Measurements from ENCODE around the gene GDNF.

Gene GDNF

DNA sequence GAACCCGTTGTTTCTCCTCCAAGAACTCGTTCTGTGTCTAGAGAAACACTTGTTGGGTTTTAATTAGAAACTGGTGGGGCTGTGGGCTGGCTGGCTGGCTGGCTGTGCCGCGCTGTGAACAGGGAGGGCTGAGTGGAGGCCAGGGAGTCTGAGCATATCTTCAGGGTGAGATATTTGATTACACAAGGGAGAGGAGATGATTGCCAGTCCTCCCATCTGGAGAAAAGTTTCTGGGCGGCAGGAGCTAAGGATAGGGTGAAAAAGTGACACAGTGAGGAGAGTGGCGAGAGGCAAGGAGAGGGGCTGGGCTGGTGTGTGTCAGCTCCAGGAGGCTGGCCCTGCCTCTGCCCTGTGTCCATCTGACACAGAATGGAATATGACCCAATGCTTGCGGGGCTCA is 63.0 kb downstream of the GDNF start:
- DNase-seq: no peak

GRCh38 chr5:37774912-37775483 is 64.8 kb downstream of the GDNF start:
- DNase-seq: no peak

- no peak for DNase-seq
These were observed 66.0 kb downstream of the GDNF start for GRCh38 chr5:37773809-37774208.

- no peak for DNase-seq
These were observed 67.6 kb downstream of the GDNF start for GRCh38 chr5:37772255-37772654.

DNA sequence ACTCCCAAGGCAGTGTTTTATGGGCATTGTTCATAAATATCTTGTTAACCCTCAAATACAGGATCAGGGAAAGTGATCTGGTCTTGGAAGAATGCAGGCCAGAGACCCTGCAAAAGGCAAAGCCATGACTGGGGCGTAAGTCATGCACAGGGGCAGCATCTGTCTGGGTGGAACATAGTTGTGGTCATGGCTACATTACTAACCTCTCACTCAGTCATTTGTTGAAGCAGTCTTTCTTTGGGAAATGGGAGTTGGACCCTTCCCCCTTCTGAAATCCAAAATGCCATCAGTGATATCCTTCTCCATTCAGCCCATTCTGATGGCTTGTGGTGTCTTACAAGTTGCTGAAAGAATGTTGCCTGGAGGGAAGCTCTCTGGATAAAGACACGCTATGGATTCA is 68.1 kb downstream of the GDNF start:
- no peak for DNase-seq

DNA sequence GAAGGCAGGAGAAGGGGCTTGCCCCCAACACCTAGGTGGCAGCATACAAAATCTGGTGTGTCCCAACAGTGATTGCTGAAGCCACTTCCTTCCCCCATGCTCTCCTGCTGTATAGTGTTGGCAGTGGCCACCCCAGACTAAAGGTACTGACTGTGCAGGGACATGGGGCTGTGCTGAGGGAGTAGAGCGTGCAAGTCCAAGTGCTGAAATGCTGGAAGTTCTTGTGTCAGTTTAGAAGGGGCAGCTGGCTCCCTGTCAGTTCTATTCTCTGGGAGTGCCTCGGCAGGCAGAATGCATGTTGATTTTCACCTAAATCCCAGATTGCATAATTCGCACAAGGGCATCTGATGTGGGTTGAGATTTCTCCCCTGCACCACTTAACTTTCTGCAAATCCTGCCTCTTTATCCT is 68.6 kb downstream of the GDNF start:
- no peak for DNase-seq

GRCh38 chr5:37770786-37771185 is 69.1 kb downstream of the GDNF start:
- no peak for DNase-seq

DNA sequence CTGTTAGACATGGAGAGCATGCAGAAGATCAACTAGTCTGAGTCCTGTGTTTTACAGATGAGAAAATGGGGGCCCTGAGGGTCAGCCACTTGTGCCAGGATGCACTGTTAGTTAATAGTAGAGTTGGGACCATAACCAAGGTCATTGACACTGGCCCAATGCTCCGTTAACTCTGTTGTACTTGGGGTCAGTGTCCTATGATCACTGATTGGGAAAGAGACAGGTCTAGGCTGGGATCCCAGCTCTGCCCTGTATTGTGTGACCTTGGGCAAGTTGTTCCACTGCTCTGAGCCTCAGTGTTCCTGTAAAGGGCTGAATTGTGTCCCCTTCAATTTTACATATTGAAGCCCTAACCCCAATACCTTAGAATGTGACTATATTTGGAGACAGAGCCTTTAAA is 70.0 kb downstream of the GDNF start:
- DNase-seq: no peak

DNA sequence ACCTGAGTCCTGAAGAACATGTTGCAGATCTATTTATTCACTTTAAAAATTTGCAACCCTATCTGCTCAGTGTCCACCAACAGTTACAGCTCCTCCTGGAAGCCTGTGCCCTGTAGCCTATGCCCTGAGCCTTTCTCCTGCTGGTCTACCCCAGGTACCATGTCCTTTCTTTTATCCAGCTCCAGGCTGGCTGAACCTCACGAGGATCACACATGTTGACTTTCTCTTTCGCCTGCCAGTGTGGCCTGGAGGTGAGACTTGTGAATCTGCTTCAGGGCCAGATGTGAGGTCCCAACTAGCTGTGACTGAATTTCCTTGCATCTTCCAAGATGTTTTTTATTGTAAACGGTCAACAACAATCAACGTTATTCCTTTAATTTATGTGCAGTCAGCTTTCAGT is 70.7 kb downstream of the GDNF start:
- DNase-seq: no peak

GRCh38 chr5:37768371-37768770 is 71.5 kb downstream of the GDNF start:
- no peak for DNase-seq

DNA sequence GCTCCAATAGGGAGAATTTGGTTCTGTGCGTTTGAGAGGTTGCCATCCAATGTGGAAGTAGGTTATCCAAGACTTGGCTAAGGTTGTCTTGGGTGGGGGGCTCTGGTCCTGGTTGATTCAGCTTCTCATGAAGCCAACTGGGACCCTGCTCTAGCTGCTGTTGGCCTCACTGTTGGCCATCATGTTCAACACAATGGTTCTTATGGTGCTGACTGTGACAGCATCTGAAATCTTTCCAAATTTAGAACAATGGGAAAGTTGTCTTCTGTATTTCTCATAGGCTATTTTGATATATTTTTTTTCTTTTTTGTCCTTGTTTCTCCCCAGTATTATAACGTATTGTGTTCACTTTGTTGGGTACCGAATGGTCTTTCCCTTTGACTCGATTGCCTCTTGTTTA is 71.9 kb downstream of the GDNF start:
- no peak for DNase-seq

DNA sequence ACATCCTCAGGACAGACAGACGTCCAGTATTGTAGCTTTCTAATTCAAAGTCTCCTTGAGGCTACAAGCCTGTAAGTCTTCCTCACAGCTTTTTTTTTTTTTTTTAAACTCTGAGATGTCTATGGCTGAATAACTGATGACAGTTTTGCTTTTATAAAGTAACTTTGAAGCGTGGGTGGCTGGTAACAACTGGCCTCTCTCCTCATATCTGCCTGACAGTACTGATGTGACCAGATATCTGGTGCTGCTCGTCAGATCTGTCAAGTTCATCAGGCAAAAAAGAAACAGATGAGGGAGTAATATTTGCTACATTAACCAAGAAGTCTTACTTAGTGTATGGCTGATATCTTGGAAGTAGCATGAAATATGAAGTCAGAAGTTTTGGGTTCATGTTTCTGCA is 72.6 kb downstream of the GDNF start:
- no peak for DNase-seq

Measured in stimulated activated naive CD4-positive, alpha-beta T cell treated with Interleukin-2 at 50 U/mL for 16 hours (primary cell).